Mesothelial cell of epicardium (in vitro differentiated cells): ENCODE results near the gene ZDHHC14. TPM values are rescaled to one million over a fixed set of nuclear protein-coding genes. Genes with fewer than 3 reads are reported as not detected.

Experiments used
- DNase-seq, 2 experiments: peaks; one replicate each; pipeline ENCODE4 v3.0.0; 2021; ENCODE audit warnings: low spot score in 2 of 2; ENCODE audit not compliant: unreplicated experiment in 2 of 2
- H3K27ac Mint-ChIP-seq: 2 replicates; pipeline ENCODE4 v1.8.0; 2021; ENCODE audit warnings: mixed read lengths
- H3K27me3 Mint-ChIP-seq: 2 replicates; pipeline ENCODE4 v1.8.0; 2021; ENCODE audit warnings: low read depth, mixed read lengths
- H3K36me3 Mint-ChIP-seq: 2 replicates; pipeline ENCODE4 v1.8.0; 2021; ENCODE audit warnings: mixed read lengths
- H3K4me1 Mint-ChIP-seq: 2 replicates; pipeline ENCODE4 v1.8.0; 2021; ENCODE audit warnings: mixed read lengths
- H3K4me3 Mint-ChIP-seq: 2 replicates; pipeline ENCODE4 v1.8.0; 2021; ENCODE audit warnings: mild to moderate bottlenecking, moderate library complexity, mixed read lengths
- H3K9me3 Mint-ChIP-seq: 2 replicates; pipeline ENCODE4 v1.8.0; 2021; ENCODE audit warnings: mixed read lengths
- total RNA-seq: library from RNA; stranded (reverse); gene quantifications from 3 replicates; pipeline ENCODE4 v1.2.1, GENCODE V29; 2021
- TF ChIP-seq, protein P1 (sequence below): fragments of 200-600 bp; sonication (generic); IDR thresholded peaks from one replicate; pipeline ENCODE4 v1.5.0; 2021; ENCODE audit warnings: antibody characterized with exemption; ENCODE audit not compliant: unreplicated experiment

The ZDHHC14 gene
- total RNA-seq, 1 donor from 2014 or later: 11.3 TPM

DNA sequence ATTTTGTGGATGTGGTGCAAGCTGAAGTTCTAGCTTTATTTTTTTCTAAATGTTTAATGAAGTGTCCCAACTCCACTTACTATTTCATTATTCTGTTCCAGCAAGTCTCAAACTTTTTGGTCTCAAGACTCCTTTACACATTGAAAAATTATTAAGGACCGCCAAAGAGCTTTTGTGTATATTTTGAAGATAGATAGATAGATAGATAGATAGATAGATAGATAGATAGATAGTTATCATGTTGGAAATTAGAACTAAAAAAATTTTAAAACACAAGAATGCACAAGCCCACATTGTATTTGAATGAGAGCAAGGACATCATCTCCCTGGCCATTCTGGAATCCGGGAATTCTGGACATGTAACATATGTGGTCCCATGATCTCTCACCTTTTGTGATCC is 260.8 kb downstream of the ZDHHC14 start:
- TF ChIP-seq, protein P1, sequence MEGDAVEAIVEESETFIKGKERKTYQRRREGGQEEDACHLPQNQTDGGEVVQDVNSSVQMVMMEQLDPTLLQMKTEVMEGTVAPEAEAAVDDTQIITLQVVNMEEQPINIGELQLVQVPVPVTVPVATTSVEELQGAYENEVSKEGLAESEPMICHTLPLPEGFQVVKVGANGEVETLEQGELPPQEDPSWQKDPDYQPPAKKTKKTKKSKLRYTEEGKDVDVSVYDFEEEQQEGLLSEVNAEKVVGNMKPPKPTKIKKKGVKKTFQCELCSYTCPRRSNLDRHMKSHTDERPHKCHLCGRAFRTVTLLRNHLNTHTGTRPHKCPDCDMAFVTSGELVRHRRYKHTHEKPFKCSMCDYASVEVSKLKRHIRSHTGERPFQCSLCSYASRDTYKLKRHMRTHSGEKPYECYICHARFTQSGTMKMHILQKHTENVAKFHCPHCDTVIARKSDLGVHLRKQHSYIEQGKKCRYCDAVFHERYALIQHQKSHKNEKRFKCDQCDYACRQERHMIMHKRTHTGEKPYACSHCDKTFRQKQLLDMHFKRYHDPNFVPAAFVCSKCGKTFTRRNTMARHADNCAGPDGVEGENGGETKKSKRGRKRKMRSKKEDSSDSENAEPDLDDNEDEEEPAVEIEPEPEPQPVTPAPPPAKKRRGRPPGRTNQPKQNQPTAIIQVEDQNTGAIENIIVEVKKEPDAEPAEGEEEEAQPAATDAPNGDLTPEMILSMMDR: no peak
- no peak overlapping the region for H3K4me3 Mint-ChIP-seq
- H3K27ac Mint-ChIP-seq: no peak overlapping the region
- H3K4me1 Mint-ChIP-seq: peaks cover 10% of the 10 kb centered on the region
- H3K36me3 Mint-ChIP-seq: peaks cover 2% of the 10 kb centered on the region
- no peaks in the 10 kb centered on the region for H3K9me3 Mint-ChIP-seq
- no peaks in the 10 kb centered on the region for H3K27me3 Mint-ChIP-seq
- no peak for DNase-seq

- no peaks in the 10 kb centered on the region for H3K27me3 Mint-ChIP-seq
- peaks cover 1% of the 10 kb centered on the region for H3K4me1 Mint-ChIP-seq
- no peaks in the 10 kb centered on the region for H3K9me3 Mint-ChIP-seq
- DNase-seq: no peak
- H3K4me3 Mint-ChIP-seq: no peak overlapping the region
- peaks cover 7% of the 10 kb centered on the region for H3K36me3 Mint-ChIP-seq
- TF ChIP-seq, protein P1: no peak
- H3K27ac Mint-ChIP-seq: no peak overlapping the region
Measured at GRCh38 chr6:157642736-157643135, 261.7 kb downstream of the ZDHHC14 start.

DNA sequence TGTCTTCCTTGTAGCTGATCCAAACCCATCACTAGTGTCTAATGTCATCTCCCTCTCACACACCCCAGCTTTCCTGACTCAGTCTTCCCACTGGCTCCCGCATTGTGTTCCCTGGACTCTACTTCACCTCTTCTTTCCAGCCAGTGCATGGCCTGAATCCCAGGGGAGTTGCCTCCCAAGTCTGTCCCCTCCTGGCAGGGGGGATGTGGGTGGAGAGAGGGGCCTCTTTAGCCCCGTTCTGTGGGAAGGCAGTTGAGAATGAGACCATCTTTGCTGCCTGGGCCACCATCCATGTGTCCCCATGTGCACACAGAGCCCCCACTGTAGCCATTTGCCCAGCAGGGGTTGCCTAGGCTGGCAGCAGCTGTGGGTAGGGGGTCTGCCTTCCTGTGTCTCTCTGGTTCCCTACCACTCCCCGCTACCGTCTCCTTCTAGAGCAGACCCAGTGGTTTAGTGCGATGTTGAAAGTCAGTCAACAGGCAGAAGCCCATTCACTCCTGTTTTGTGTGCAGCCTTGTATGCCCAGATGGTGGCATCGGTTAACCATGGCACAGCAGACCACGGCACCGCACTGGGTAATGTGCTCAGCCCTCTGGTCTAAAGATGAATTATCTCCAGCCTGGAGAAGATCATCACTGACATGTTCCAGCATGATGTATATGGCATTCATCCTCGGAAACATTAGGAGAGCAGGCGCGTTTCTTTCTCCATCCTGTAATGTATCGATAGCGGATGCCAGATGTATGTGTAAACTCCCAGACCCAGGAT is 263.2 kb downstream of the ZDHHC14 start:
- H3K4me3 Mint-ChIP-seq: no peak overlapping the region
- no peaks in the 10 kb centered on the region for H3K27me3 Mint-ChIP-seq
- no peak for DNase-seq
- no peak overlapping the region for H3K27ac Mint-ChIP-seq
- peaks cover 12% of the 10 kb centered on the region for H3K4me1 Mint-ChIP-seq
- peaks cover 7% of the 10 kb centered on the region for H3K36me3 Mint-ChIP-seq
- H3K9me3 Mint-ChIP-seq: no peaks in the 10 kb centered on the region
- TF ChIP-seq, protein P1: no peak

DNA sequence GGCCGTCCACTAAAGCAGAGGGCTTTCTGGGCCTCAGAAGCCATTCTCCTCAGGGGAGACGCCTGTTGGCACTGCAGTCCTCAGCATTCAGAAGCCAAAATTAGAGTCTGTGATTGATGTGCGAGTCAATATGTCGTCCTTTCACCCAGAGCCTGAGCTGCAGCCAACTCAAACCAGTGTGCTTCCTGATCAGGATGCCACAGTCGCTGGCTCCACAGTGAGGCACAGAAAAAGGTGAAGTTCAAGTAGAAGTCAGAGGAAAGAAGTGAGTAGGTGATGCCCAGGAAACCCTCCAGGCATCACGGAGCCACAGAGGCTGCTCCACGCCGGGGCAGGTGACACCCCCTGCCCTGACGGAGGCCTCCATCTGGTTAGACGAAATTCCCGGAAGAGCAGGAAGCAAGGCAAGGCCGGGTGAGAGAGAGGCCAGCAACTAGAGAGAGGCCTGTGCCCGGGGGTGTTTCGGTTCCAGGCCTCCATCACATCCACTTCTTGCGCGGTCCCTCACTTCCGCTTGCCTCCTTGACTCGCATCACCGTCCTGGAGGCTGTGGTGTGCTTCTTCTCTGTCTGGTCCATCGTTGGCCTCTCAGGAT is 264.3 kb downstream of the ZDHHC14 start:
- peaks cover 16% of the 10 kb centered on the region for H3K4me1 Mint-ChIP-seq
- H3K9me3 Mint-ChIP-seq: no peaks in the 10 kb centered on the region
- H3K27me3 Mint-ChIP-seq: no peaks in the 10 kb centered on the region
- TF ChIP-seq, protein P1: no peak
- DNase-seq: no peak
- peaks cover 7% of the 10 kb centered on the region for H3K36me3 Mint-ChIP-seq
- no peak overlapping the region for H3K4me3 Mint-ChIP-seq
- H3K27ac Mint-ChIP-seq: no peak overlapping the region

- Mint-ChIP-seq H3K9me3 (no peaks in the 10 kb centered on the region), H3K4me1 (peaks cover 16% of the 10 kb centered on the region), H3K27me3 (no peaks in the 10 kb centered on the region), H3K27ac (no peak overlapping the region), H3K4me3 (no peak overlapping the region), H3K36me3 (peaks cover 7% of the 10 kb centered on the region)
- TF ChIP-seq, protein P1: no peak
- no peak for DNase-seq
Measured at GRCh38 chr6:157646012-157646411, 265.0 kb downstream of the ZDHHC14 start.
